Prostate gland (tissue), 2 donors: ENCODE measurements around the gene AQP3. TPM values are rescaled to one million over a fixed set of nuclear protein-coding genes. Genes with fewer than 3 reads are reported as not detected.
"Not testable (repeated sequence)": the region's sequence is repeated elsewhere in the genome, so short reads cannot be mapped to it uniquely, and the experiment has no call there.

Experiments
- DNase-seq: peaks from one replicate; pipeline ENCODE4 v3.0.0-alpha.2; 2019; ENCODE audit warnings: low spot score
- H3K27ac ChIP-seq, 2 donors: fragments of 200-600 bp; sonication (generic); 2 replicates each; pipeline ENCODE4 v1.5.1; 2017 to 2019
- H3K27me3 ChIP-seq: fragments of 200-600 bp; sonication (generic); replicated peaks from 2 replicates; pipeline ENCODE4 v1.5.1; 2019; ENCODE audit not compliant: insufficient read depth
- H3K36me3 ChIP-seq, 2 donors: fragments of 200-600 bp; sonication (generic); 1 replicate in 1 of 2; 2 replicates in 1 of 2; pipeline versions ENCODE4 v1.5.1 to v1.8.1; 2017 to 2019
- H3K4me1 ChIP-seq: fragments of 200-600 bp; sonication (generic); replicated peaks from 2 replicates; pipeline ENCODE4 v1.5.1; 2019
- H3K4me3 ChIP-seq, 2 donors: fragments of 200-600 bp; sonication (generic); 2 replicates each; pipeline ENCODE4 v1.5.1; 2017 to 2019
- H3K9me3 ChIP-seq: fragments of 200-600 bp; sonication (generic); 2 replicates; pipeline ENCODE4 v1.5.1; 2017
- POLR2A ChIP-seq: fragments of 450-650 bp; IDR thresholded peaks from one replicate; pipeline ENCODE4 v1.6.1; 2016; ENCODE audit warnings: antibody characterized with exemption, mild to moderate bottlenecking
- POLR2AphosphoS5 ChIP-seq: sonication (generic); formaldehyde crosslinking; IDR thresholded peaks from one replicate; pipeline ENCODE4 v1.6.1; 2017; ENCODE audit warnings: antibody characterized with exemption
- WGBS: methylation state at CpG from one replicate; pipeline ENCODE4 v1.1.5; 2018; 5-methylcytosine and 5-hydroxymethylcytosine counted together
- intact Hi-C: fragments of 100-400 bp; cut with DNase I; formaldehyde crosslinking; loops from one replicate; pipeline ENCODE4 v1.14.2; 2022
- total RNA-seq, 2 donors: library from RNA; depleted of rRNA; stranded (reverse); fragments of >200 nt; gene quantifications; one replicate each; pipeline ENCODE4 v1.1.0, GENCODE V29; 2016
- TF ChIP-seq, protein P1 (sequence below), 4 experiments: fragments of 200-600 bp in 2 of 4; fragments of 450-650 bp in 2 of 4; sonication (generic) in 2 of 4; IDR thresholded peaks; 1 replicate in 3 of 4; 2 replicates in 1 of 4; pipeline ENCODE4 v1.5.1; 2016 to 2019; ENCODE audit warnings: antibody characterized with exemption in 4 of 4, mild to moderate bottlenecking in 2 of 4, moderate library complexity in 2 of 4

AQP3 gene
- total RNA-seq, 2 donors from 2014 or later: 200 to 327 TPM

DNA sequence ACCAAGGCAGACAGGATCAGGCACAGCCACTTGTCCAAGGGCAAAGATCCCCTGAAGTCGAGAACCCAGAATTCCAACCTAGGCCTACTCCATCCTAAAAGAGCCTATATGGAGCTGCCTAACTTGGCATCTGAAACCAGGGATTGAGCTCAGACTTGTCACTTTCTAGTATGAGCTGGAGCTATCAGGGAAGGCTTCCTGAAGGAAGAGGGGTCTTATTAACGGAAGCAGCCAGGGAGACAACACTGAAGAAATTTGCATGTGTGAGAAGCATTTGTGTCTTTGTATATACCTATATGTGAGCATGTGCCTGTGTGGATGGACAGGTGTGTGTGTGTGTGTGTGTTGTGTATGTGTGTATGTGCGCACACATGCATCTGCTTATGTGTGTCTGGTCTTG lies 40.3 kb downstream of the AQP3 start:
- H3K4me1 ChIP-seq: no peaks in the 10 kb centered on the region
- intact Hi-C loops: no loop called here
- H3K9me3 ChIP-seq: no peaks in the 10 kb centered on the region
- DNase-seq: no peak
- no peak overlapping the region for H3K27ac ChIP-seq
- H3K36me3 ChIP-seq: no peaks in the 10 kb centered on the region
- H3K27me3 ChIP-seq: no peaks in the 10 kb centered on the region
- TF ChIP-seq POLR2A (no peak), POLR2AphosphoS5 (no peak)
- TF ChIP-seq, protein P1, sequence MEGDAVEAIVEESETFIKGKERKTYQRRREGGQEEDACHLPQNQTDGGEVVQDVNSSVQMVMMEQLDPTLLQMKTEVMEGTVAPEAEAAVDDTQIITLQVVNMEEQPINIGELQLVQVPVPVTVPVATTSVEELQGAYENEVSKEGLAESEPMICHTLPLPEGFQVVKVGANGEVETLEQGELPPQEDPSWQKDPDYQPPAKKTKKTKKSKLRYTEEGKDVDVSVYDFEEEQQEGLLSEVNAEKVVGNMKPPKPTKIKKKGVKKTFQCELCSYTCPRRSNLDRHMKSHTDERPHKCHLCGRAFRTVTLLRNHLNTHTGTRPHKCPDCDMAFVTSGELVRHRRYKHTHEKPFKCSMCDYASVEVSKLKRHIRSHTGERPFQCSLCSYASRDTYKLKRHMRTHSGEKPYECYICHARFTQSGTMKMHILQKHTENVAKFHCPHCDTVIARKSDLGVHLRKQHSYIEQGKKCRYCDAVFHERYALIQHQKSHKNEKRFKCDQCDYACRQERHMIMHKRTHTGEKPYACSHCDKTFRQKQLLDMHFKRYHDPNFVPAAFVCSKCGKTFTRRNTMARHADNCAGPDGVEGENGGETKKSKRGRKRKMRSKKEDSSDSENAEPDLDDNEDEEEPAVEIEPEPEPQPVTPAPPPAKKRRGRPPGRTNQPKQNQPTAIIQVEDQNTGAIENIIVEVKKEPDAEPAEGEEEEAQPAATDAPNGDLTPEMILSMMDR (IDR thresholded peaks at IDR 0.05): no peak
- no peak overlapping the region for H3K4me3 ChIP-seq
- WGBS: 95% methylated on average over 3 of the region's 3 CpGs

DNA sequence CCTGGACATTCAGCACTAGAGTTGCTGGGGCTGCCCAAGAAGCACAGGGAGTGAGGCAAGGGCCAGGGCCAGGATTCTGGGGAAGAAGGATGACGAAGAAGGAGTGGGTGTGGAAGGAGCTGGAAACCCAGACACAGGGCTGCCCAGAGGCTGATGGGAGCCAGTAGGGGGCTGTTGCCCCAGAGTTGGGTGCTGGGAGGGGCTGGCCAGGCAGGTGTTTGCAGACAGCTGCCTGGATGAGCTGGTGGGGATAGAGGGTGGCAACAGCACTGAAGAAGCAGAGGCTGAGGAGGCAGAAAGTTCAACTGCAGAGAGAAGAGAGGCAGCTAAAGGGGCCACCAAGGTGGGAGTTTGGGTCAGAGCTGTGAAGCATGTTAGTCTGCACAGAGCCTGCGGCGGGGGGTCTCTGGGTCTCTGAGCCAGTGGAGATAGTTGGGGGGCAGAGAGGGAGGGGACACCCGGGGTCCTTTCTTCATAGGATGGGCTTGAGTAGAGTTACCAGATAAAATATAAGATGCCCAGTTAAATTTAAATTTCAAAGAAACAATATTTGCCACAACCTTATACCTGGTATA lies 42.5 kb downstream of the AQP3 start:
- Histone ChIP-seq H3K36me3 (no peaks in the 10 kb centered on the region), H3K27ac (no peak overlapping the region), H3K27me3 (no peaks in the 10 kb centered on the region), H3K4me3 (no peak overlapping the region), H3K9me3 (no peaks in the 10 kb centered on the region), H3K4me1 (no peaks in the 10 kb centered on the region)
- WGBS: 89% methylated on average over 4 of the region's 4 CpGs
- intact Hi-C loops: no loop called here
- TF ChIP-seq POLR2AphosphoS5 (no peak), POLR2A (no peak)
- TF ChIP-seq, protein P1 (IDR thresholded peaks at IDR 0.05): no peak
- no peak for DNase-seq

DNA sequence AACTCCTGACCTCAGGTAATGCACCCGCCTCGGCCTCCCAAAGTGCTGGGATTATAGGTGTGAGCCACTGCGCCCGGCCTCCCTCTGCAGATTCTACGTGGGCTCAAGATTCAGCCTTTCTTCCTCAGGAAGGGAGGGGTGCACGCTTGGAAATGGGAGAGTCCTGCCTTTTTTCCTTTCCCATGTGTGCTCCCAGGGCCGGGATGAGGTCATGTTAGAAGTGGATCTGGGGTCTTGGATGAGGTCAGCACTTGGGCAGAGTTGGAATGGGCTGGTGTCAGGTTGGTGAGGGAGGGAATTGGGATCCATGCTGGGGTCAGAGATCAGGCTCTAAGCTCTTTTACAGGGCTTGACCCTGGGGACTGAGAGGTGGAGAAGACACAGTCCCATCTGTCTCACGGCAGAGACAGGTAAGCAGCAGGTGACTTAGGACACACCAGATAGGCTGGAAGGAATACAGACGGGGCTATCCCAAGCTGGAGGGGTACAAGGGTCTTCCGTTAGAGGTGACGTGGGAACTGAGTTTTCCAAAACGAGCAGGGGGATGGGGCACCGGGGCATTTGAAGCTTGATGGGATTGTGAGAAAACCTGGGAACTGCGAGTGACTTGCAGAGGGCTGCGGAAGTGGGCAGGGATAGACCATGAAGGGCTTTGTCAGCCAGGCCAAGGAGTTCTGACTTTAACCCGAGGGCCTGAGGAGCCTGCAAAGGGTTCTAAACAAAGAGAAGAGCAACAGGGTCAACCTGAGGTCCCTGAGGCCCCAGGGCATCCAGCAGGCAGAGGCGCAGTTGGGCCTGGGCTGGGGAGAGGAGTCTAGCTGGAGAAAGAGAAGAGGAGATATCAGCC lies 43.2 kb downstream of the AQP3 start:
- Histone ChIP-seq H3K36me3 (no peaks in the 10 kb centered on the region), H3K4me1 (no peaks in the 10 kb centered on the region), H3K9me3 (no peaks in the 10 kb centered on the region), H3K4me3 (no peak overlapping the region), H3K27me3 (no peaks in the 10 kb centered on the region), H3K27ac (no peak overlapping the region)
- intact Hi-C loops: no loop called here
- no peak for DNase-seq
- no peak for TF ChIP-seq POLR2AphosphoS5
- TF ChIP-seq, protein P1 (IDR thresholded peaks at IDR 0.05): no peak
- no peak for TF ChIP-seq POLR2A
- WGBS: 82% methylated on average over 17 of the region's 17 CpGs

DNA sequence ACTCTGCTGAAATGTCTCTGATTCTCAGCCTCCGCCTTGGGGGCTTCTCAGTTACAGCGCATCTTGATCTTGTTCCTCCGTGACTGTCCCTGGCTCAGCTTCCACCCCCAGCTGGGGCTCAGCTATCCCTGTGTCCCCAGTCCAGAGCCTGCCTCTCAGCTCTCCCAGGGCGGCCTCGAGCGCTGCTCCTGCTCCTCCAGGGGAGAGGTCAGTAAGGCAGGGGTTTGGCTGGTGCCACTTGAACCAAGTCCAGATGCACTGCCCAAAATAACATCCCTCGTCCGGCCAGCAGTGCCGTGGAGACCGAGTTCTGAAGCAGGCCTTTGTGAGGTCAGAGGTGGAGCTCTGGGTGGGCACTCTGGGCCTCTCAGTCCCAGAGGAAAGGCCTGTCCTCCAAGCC lies 45.0 kb downstream of the AQP3 start, which contains the start of gene AQP7:
Gene AQP7 (minus strand): TSS at position 198 of the 400 bp plus-strand sequence. CDS start 1,306 bp downstream, outside the sequence.
- H3K27ac ChIP-seq, intact Hi-C loops, H3K27me3 ChIP-seq, H3K9me3 ChIP-seq, DNase-seq, H3K4me3 ChIP-seq, H3K4me1 ChIP-seq, H3K36me3 ChIP-seq: not testable (repeated sequence)
- 67% methylated on average over 10 of the region's 10 CpGs for WGBS

DNA sequence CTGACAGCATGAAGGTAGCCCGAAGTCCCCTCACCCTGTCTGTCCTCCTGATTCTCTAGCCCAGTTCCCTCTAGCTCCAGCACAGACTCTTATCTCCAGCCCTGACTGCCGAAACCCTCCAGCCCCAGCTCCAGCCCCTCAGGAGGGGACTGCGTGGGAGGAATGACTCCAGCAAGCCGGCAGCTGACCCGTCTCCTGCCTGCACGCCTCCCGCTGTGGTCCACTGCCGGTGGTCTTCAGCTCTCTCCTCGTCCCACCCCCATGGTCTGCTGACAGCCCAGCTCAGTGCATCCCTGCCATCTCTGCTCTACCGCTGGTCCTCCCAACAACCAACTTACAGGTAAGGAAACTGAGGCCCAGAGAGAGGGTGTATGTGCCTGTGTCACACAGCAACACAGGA lies 45.6 kb downstream of the AQP3 start:
- WGBS: 79% methylated on average over 10 of the region's 10 CpGs
- H3K9me3 ChIP-seq, H3K4me3 ChIP-seq, H3K27me3 ChIP-seq, H3K27ac ChIP-seq, intact Hi-C loops, DNase-seq, H3K36me3 ChIP-seq, H3K4me1 ChIP-seq: not testable (repeated sequence)

DNA sequence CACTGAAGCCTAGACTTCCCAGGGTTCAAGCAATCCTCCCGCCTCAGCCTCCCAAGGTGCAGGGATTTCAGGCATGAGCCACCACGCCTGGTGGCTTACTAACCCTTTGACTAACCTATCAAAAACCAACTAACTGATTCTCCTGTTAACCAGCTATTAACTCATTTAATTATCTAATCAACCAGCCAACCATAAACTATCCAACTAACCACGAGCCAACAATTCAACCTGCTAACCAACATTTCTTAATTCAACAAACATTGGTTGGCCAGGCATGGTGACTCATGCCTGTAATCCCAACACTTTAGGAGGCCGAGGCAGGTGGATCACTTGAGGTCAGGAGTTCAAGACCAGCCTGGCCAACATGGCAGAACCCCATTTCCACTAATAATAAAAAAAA lies 48.3 kb downstream of the AQP3 start:
- H3K27me3 ChIP-seq, H3K4me3 ChIP-seq, H3K4me1 ChIP-seq, intact Hi-C loops, H3K27ac ChIP-seq, H3K36me3 ChIP-seq, DNase-seq, H3K9me3 ChIP-seq: not testable (repeated sequence)
- 83% methylated on average over 4 of the region's 4 CpGs for WGBS

DNA sequence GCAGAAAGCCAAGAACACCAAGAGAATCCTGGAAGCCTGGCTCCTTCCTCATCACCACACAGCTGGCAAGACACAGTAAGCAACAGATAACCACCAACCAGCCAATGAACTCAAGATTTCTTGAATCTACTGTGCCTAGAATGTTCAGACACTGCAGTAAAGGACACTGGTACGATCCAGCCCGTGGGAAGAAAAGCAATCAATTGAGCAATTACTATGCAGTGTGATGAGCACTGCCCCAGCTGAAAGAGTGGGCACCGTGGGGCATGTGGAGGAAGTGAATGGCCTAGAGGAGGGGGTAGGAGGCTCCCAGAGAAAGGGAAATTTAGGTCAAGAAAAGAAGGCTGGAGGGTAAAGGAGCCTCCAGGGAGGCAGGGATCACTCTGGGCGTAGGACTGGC lies 49.6 kb downstream of the AQP3 start:
- H3K4me1 ChIP-seq, H3K27me3 ChIP-seq, DNase-seq, H3K9me3 ChIP-seq, H3K27ac ChIP-seq, H3K36me3 ChIP-seq, H3K4me3 ChIP-seq, intact Hi-C loops: not testable (repeated sequence)
- WGBS: 60% methylated on average over 2 of the region's 4 CpGs

DNA sequence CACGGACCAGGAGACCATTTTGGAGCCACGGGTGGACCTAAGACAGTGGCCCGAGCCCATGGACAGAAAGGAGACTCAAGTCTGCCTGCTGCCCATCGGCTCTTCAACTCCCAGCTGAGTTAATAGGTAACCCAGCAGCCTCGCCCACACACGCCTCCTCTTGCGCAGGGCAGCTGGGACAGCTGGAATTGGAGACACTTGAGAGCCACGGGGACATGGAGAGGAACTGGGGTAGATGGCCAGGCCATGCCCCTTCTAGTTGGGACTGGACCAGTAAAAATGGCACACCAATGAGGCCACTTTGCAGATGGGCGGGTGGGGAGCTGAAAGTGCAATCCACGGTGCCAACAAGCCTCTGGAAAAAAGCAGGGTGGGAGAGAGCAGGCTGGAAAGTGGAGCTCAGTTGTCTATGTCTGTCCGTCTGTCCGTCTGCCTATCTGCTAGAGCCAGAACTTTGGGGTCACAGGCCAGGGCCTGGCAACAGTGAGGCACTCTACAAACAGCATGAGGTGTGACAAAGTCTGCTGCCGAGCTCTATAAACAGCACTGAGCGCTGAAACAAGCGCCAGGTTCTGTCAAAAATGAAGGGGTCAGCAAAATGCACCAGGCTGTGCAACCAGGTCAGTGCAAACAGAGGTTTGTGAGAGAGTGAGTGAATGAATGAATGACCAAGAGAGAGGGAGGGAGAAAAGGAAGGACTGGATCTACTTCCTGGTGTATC lies 52.1 kb downstream of the AQP3 start:
- H3K4me3 ChIP-seq, DNase-seq, H3K27me3 ChIP-seq, intact Hi-C loops, H3K36me3 ChIP-seq, H3K4me1 ChIP-seq, H3K9me3 ChIP-seq, H3K27ac ChIP-seq: not testable (repeated sequence)
- 69% methylated on average over 15 of the region's 15 CpGs for WGBS

DNA sequence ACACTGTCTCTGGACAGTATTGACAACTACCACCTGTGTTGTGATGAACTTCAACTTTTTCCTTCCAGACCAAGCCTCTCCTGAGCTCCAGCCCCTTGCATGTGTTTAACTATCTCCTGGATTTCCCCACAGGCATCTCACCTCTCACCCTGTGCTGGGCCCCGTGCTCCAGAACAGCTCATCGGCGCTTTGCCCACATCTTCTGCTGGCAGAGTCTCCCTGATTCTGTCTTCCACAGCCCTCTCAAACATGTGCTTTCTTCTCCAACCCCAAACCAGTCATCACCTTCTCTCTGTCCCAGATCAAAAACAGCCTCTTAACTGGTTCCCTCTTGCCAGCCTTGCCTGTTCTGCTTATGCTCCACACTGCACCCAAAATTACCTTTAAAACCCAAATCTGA lies 53.4 kb downstream of the AQP3 start:
- H3K27me3 ChIP-seq, H3K4me1 ChIP-seq, H3K9me3 ChIP-seq, DNase-seq, H3K36me3 ChIP-seq, intact Hi-C loops, H3K4me3 ChIP-seq, H3K27ac ChIP-seq: not testable (repeated sequence)
- 68% methylated on average over 3 of the region's 3 CpGs for WGBS
